Measurements from ENCODE around the gene ATP2A1.
A peak's percentile ranks its signal among the peaks of the same experiment; 100 is the strongest.
"Not testable (repeated sequence)": the region's sequence is repeated elsewhere in the genome, so short reads cannot be mapped to it uniquely, and the experiment has no call there.

The ATP2A1 gene

DNA sequence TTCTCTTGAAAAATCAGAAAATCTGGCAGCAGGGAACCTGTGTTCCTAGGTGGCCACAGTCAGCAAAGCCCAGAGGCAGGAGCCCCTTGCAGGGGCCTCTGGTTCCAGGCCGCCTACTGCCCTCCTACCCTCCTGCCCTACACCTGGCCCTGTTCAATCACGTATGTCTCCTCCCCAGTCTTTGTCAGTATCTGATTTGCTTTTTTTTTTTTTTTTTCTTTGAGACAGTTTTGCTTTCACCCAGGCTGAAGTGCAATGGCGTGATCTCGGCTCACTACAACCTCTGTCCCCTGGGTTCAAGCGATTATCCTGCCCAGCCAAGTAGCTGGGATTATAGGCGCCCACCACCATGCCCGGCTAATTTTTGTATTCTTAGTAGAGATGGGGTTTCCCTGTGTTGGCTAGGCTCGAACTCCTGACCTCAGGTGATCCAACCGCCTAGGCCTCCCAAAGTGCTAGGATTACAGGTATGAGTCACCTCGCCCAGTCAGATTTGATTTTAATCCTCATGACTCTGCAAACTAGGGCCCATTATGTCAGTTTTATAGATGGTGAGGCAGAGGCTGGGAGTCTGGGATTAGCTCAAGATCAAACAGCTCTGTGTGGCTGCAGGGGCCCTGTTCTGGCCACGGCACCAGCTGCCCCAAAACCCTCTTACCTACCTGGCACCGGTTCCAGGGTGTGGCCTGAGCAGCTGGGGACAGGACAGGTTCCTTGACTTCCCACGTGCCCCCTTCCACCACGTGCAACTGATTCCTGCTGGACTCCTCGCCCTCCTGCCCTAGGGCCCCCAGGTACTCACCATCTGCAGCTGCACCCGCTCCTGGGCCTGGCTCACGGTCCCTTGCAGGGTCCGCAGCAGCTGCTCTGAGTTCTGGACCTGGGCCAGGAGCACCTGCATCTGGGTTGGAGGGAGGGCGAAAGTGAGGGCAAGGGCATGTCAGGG, 32.1 kb downstream of the ATP2A1 start:
- no peak for DNase-seq (ENCODE audit: low read depth)

DNA sequence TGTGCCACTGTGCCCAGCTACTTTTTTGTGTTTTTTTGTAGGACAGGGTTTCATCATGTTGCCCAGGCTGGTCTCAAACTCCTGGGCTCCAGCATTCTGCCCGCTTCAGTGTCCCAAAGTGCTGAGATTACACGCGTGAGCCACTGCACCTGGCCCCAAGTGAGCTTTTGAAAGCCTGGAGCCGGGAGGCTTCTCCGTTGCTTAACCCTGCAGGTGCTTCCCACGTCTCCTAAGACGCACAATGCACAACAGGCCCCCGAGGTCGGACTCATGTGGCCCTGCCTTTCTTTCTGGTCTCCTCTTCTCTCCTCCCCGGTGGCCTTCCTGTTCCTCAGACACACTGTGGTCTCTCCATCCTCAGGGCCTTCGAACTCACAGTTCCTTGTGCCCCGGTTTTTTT, 34.3 kb downstream of the ATP2A1 start:
- DNase-seq (ENCODE audit: low read depth) = no peak

DNA sequence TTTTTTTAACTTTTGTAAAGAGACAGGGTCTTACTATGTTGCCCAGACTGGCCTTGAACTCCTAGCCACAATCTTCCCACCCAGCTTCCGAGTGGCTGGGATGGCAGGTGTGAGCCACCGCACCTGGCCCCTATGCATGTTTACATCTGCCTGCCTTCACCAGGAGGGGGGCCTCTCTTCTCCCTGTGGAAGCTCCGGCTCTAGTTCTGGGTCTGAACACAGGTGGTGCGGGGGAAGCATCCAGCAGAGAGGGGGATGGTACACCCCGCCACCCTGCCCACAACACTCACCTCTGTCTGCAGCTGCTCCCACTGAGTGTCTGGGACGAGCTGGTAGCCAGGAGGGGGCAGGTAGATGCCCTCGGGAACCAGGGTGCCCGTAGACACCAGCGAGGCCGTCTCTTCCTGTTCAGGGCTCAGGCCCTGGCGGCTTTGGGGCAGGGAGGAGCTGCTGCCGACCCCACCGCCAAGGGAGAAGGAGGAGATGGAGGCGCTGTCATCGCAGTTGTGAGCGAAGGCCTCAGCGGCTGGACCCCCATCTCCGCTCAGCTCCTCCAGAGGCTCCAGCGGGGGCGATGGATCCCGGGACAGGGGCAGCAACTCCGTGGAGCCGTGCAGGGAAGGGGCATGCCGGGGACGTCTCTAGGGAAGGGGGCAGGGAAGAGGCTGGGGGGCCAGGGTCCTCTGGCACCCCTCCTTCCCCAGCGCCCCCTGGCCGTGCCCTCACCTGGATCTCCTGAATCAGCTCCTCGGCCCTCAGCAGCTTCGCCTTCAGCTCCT, 35.8 kb downstream of the ATP2A1 start:
- no peak for DNase-seq (ENCODE audit: low read depth)

- DNase-seq (ENCODE audit: low read depth) = peak; percentile 47
Observed at GRCh38 chr16:28915181-28915580, 36.9 kb downstream of the ATP2A1 start.

DNA sequence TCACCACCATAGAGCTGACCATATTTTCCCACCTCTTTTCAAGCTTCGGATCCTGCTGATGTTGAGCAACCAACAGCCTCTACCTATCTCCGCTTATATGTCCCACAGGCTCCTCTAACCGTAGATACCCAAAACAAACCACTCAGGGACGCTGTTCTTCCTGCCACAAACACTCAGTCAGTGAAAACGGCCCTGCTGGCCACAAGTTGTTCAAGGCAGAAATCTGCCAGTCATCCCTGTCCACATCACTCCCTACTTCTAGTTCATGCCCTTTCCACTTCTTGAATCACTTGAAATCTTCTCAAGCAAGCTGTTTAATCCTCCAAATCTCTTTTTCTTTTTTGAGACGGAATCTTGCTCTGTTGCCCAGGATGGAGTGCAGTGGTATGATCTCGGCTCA, 38.8 kb downstream of the ATP2A1 start:
- no peak for DNase-seq (ENCODE audit: low read depth)

GRCh38 chr16:28918698-28919097, 40.4 kb downstream of the ATP2A1 start:
- DNase-seq (ENCODE audit: low read depth) = no peak

DNA sequence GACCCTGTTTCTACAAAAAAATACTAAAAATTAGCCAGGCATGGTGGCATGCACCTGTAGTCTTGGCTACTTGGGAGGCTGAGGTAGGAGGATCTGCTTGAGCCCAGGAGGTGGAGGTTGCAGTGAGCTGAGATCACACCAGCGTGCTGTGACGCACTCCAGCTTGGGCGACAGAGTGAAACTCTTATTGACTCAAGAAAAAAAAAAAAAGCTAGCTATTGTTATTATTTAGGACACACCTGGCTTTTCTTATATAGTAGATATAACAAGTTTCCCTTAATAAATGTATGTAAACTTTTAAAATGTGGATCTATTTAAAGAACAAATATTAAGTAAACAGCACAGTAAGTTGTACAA, 44.9 kb downstream of the ATP2A1 start:
- DNase-seq (ENCODE audit: low read depth) = no peak

DNA sequence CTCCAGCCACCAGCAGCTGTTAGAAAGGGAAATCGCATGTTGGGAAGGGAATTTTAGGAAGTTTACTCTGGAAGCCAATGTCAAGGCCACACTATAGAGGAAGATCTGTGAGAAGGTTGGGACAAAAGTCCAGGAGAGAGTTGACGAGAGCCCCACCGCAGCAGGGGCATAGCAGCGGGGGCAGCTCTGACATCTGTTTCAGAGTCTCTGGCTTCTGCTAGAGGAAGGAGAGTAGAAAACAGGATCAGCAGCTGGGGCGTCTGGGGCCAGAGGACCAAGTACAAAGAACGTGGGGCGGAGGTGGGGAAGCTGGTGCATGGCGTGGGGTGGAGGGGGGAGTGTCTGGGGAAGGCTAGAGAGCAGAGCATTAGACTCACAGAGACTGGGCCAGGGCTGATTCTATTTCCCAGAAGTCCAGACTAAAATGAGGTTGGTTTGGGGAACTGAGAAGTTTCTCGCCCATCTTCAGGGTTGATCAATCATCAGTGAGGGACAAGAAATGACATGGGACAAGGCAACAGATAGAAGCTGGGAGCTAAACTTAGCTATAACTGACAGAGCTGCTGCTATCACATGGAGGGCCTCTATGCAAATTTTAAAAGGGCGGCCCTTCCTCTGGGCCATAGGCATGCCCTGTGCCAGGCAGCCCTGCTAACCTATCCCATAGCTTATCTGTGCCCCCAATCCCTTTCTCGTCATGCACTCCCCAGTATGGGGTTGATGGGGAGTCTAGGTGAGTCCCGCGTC, 45.5 kb downstream of the ATP2A1 start:
- no peak for DNase-seq (ENCODE audit: low read depth)

GRCh38 chr16:28924399-28924761, 46.1 kb downstream of the ATP2A1 start:
- no peak for DNase-seq (ENCODE audit: low read depth)

DNA sequence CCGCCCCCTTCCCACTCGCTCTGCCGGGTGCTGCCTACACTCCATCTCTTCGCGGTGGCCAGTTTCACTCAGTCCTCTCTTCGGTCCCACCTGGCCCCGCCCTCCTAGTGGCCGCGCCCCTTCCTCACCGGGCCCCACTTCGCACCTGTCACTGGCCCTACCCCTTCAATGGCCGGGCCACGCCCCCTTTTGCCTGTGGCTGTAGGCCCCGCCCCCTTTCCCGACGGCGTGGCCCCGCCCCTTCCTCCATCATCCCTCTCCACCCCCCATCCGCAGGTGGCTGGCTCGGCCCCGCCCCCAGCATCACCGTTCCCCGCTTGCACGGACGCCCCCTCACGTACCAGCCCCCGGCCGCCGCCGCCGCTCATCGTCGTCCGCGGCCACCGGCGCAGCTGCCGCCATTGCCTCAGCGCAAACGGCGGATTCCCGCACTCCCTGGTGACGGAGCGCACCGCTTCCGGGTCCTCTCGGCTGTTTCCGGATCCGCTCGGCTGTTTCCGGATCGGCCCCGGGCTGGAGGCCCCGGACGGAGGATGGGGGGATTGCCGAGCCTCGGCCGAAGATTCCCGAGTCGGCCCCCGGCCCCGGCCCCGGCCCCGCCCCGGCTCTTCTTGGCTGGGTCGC, 46.6 kb downstream of the ATP2A1 start, which contains the start of gene RABEP2:
RABEP2 (minus strand) TSS at position 477 of the 624 bp plus-strand sequence; CDS start at position 402, 75 bp downstream.
- DNase-seq (ENCODE audit: low read depth) = peak; percentile 28

DNA sequence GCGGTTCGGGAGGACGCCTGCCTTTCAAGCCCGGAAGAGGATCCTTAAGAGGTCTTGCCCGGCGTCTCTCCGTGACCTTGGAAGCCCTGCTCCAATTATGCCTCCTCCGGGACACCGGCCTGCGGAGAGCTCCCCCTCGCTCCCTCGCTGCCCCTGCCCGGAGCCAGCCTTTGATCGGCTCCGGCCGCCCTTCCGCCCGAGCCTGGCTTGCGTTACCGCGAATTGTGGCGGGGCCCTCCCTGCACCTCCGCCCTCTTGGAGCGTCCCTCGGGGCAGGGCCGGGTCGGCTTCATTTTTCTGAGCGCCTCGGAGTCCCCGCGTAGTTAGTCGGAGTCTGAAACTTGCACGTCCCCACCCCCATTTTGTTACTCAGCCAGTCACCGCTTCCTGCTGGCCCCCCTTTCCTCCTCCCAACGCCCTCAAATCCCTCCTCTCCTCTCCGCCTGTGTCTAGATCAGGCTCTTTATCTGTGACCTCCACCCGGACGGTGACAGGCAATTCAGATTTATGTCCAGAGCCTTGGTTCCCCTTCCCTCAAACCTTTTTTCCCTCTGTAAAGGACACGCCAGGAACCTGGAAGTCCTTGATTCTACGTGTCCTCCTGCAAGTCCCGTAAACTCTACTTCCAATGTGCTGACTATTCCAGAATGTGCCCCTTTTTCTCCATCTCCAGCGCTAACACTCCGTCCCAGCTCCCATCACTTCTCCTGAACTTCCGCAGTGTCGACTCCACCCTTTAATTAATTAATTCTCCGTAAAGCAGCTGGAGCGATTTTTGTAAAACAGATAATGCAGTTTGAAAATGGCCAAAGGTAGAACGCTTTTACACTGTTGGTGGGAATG, 47.3 kb downstream of the ATP2A1 start:
- DNase-seq (ENCODE audit: low read depth) = peak; percentile 42

DNA sequence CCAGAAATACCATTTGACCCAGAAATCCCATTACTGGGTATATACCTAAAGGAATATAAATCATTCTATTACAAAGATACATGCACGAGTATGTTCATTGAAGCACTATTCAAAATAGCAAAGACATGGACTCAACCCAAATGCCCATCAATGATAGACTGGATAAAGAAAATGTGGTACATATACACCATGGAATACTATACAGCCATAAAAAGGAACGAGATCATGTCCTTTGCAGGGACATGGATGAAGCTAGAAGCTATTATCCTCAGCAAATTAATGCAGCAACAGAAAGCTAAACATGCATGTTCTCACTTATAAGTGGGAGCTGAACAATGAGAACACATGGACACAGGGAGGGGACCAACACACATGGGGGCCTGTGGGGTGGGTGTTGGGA, 48.0 kb downstream of the ATP2A1 start:
- DNase-seq (ENCODE audit: low read depth) = not testable (repeated sequence)

DNA sequence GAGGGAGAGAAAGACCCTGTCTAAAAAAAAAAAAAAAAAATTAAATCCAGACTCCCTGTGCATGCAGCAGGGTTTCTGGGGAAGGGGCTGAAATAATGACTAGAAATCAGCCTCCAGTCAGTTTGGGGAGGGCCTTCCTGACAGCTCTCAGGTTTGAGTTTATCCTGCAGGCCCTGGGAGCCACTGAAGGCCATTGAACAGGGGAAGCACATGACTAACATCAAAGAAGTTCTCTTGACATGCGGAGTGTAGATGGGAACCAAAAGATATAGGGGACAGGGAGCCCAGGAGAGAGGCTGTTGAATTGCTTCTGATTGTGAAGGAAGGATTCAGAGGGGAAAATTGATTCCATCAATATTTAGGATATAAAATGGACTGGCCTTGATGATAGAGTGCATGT, 49.5 kb downstream of the ATP2A1 start:
- no peak for DNase-seq (ENCODE audit: low read depth)

- no peak for DNase-seq (ENCODE audit: low read depth)
Observed at GRCh38 chr16:28930203-28930602, 51.9 kb downstream of the ATP2A1 start.

- DNase-seq (ENCODE audit: low read depth) = no peak
Observed at GRCh38 chr16:28930652-28931051, 52.4 kb downstream of the ATP2A1 start.

GRCh38 chr16:28931801-28932225, 53.5 kb downstream of the ATP2A1 start, which contains the start of gene CD19:
TSS of gene CD19 (plus strand) at chr16:28931971. CDS start at chr16:28932001, 30 bp downstream.
- DNase-seq (ENCODE audit: low read depth) = no peak

DNA sequence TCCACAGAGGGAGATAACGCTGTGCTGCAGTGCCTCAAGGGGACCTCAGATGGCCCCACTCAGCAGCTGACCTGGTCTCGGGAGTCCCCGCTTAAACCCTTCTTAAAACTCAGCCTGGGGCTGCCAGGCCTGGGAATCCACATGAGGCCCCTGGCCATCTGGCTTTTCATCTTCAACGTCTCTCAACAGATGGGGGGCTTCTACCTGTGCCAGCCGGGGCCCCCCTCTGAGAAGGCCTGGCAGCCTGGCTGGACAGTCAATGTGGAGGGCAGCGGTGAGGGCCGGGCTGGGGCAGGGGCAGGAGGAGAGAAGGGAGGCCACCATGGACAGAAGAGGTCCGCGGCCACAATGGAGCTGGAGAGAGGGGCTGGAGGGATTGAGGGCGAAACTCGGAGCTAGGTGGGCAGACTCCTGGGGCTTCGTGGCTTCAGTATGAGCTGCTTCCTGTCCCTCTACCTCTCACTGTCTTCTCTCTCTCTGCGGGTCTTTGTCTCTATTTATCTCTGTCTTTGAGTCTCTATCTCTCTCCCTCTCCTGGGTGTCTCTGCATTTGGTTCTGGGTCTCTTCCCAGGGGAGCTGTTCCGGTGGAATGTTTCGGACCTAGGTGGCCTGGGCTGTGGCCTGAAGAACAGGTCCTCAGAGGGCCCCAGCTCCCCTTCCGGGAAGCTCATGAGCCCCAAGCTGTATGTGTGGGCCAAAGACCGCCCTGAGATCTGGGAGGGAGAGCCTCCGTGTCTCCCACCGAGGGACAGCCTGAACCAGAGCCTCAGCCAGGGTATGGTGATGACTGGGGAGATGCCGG, 54.3 kb downstream of the ATP2A1 start:
- DNase-seq (ENCODE audit: low read depth) = no peak

DNA sequence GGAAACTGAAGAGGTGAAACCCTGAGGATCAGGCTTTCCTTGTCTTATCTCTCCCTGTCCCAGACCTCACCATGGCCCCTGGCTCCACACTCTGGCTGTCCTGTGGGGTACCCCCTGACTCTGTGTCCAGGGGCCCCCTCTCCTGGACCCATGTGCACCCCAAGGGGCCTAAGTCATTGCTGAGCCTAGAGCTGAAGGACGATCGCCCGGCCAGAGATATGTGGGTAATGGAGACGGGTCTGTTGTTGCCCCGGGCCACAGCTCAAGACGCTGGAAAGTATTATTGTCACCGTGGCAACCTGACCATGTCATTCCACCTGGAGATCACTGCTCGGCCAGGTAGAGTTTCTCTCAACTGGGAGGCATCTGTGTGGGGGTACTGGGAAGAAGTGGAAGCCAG, 54.9 kb downstream of the ATP2A1 start:
- DNase-seq (ENCODE audit: low read depth) = no peak

GRCh38 chr16:28935346-28935745, 57.1 kb downstream of the ATP2A1 start:
- no peak for DNase-seq (ENCODE audit: low read depth)

All from GM04503 (cell line).